GM19035 (cell line): ENCODE measurements around the gene NLRP14.

ENCODE experiments used
- ATAC-seq: cut with Tn5 transposase; IDR thresholded peaks from one replicate; pipeline ENCODE4 v1.9.1; 2021; ENCODE audit not compliant: unreplicated experiment

Gene NLRP14

GRCh38 chr11:7056828-7057513, 36.7 kb downstream of the NLRP14 start:
- peak; percentile 62 for ATAC-seq

- ATAC-seq = no peak
Observed at GRCh38 chr11:7057641-7058040, 37.4 kb downstream of the NLRP14 start.

GRCh38 chr11:7060868-7061267, 40.6 kb downstream of the NLRP14 start:
- ATAC-seq = no peak

- ATAC-seq = no peak
Observed at GRCh38 chr11:7062534-7062933, 42.3 kb downstream of the NLRP14 start.

- no peak for ATAC-seq
Observed at GRCh38 chr11:7072401-7073028, 52.2 kb downstream of the NLRP14 start.

GRCh38 chr11:7077101-7077500, 56.8 kb downstream of the NLRP14 start:
- no peak for ATAC-seq

- no peak for ATAC-seq
Observed at GRCh38 chr11:7079545-7080135, 59.4 kb downstream of the NLRP14 start.

- ATAC-seq = no peak
Observed at GRCh38 chr11:7080900-7081299, 60.6 kb downstream of the NLRP14 start.

GRCh38 chr11:7081441-7081840, 61.2 kb downstream of the NLRP14 start:
- ATAC-seq = no peak

- no peak for ATAC-seq
Observed at GRCh38 chr11:7088921-7089320, 68.6 kb downstream of the NLRP14 start, which contains the start of gene RBMXL2. RBMXL2 (plus strand) TSS chr11:7088998; CDS start chr11:7089121, 123 bp downstream.

GRCh38 chr11:7089328-7090251, 69.3 kb downstream of the NLRP14 start:
- ATAC-seq = no peak

- ATAC-seq = peak; percentile 86
Observed at GRCh38 chr11:7098235-7098832, 78.1 kb downstream of the NLRP14 start.

- ATAC-seq = no peak
Observed at GRCh38 chr11:7115780-7116179, 95.5 kb downstream of the NLRP14 start.

GRCh38 chr11:7116370-7116769, 96.1 kb downstream of the NLRP14 start:
- ATAC-seq = no peak
